Right lobe of liver (tissue), 4 donors: ENCODE results near the gene MUC5AC.
"Not testable (repeated sequence)": the region's sequence is repeated elsewhere in the genome, so short reads cannot be mapped to it uniquely, and the experiment has no call there.

Experiments
- CTCF ChIP-seq, 4 donors: fragments of 200-600 bp in 3 of 4; fragments of 450-650 bp in 1 of 4; IDR thresholded peaks; one replicate each; pipeline versions ENCODE4 v1.5.1 to v1.8.0; 2016 to 2022; ENCODE audit warnings: antibody characterized with exemption in 4 of 4, mild to moderate bottlenecking in 2 of 4
- POLR2A ChIP-seq: fragments of 450-650 bp; IDR thresholded peaks from one replicate; pipeline ENCODE4 v1.6.1; 2017; ENCODE audit warnings: antibody characterized with exemption, mild to moderate bottlenecking
- donor health status: DM: no; HTN: no; CAD: no.
- donor health status: DM: no; HTN: no; CAD: no.
- donor health status: DM: no; HTN: yes; CAD: no.

- TF ChIP-seq POLR2A; CTCF (IDR thresholded peaks at IDR 0.05): not testable (repeated sequence)
These were observed 89.3 kb downstream of the MUC5AC start for GRCh38 chr11:1247026-1247425.
